IMR-90 (cell line): ENCODE measurements around the gene TRIP6. TPM values are rescaled to one million over a fixed set of nuclear protein-coding genes. Genes with fewer than 3 reads are reported as not detected.

ENCODE experiments used
- ATAC-seq: fragments of 200-7000 bp; cut with Tn5 transposase; 2 replicates; pipeline ENCODE4 v1.9.1; 2020; ENCODE audit warnings: low read depth, mild to moderate bottlenecking, moderate library complexity
- BruUV-seq: library from RNA; stranded (reverse); fragments of 400-500 nt; replicated peaks from 2 replicates; lab custom pipeline; 2021; lab: Mats Ljungman, UMichigan
- CTCF ChIA-PET: fragments of 300-600 bp; formaldehyde crosslinking; extraction: SDS; loops from one replicate; lab custom pipeline; 2021; ENCODE audit warnings: antibody characterized with exemption; lab: Yijun Ruan, JAX
- POLR2A ChIA-PET: fragments of 300-600 bp; sonication (Branson Sonifier 250); formaldehyde crosslinking; loops from one replicate; lab custom pipeline; 2022; ENCODE audit warnings: antibody characterized with exemption; ENCODE audit not compliant: unreplicated experiment; lab: Charles Lee
- DNase-seq: peaks from one replicate; pipeline ENCODE4 v3.0.0; 2013
- H2AFZ ChIP-seq: replicated peaks from 2 replicates; pipeline ENCODE3; 2013; ENCODE audit warnings: low read length, mild to moderate bottlenecking; ENCODE audit not compliant: poor library complexity
- H2AK5ac ChIP-seq: 2 replicates; pipeline ENCODE4 v1.6.1; 2013; ENCODE audit warnings: low read depth, low read length, inconsistent platforms
- H2AK9ac ChIP-seq: replicated peaks from 2 replicates; pipeline ENCODE3; 2013; ENCODE audit warnings: mild to moderate bottlenecking, low read depth, low read length, moderate library complexity; ENCODE audit not compliant: poor library complexity
- H2BK120ac ChIP-seq: 2 replicates; pipeline ENCODE4 v1.6.1; 2013; ENCODE audit warnings: low read depth, low read length, inconsistent platforms
- H2BK15ac ChIP-seq: 3 replicates; pipeline ENCODE4 v1.6.1; 2013; ENCODE audit warnings: low read depth, low read length, inconsistent platforms
- H2BK20ac ChIP-seq: 2 replicates; pipeline ENCODE4 v1.6.1; 2013; ENCODE audit warnings: low read depth, mild to moderate bottlenecking, inconsistent platforms, low read length, moderate library complexity
- H2BK5ac ChIP-seq: 2 replicates; pipeline ENCODE4 v1.6.1; 2013; ENCODE audit warnings: mild to moderate bottlenecking, low read depth, low read length, inconsistent platforms; ENCODE audit not compliant: poor library complexity, severe bottlenecking
- H3K14ac ChIP-seq: replicated peaks from 2 replicates; pipeline ENCODE4 v1.6.1; 2013; ENCODE audit warnings: low read depth, low read length, inconsistent platforms
- H3K18ac ChIP-seq: 2 replicates; pipeline ENCODE4 v1.6.1; 2013; ENCODE audit warnings: low read depth, low read length, control low read depth
- H3K23ac ChIP-seq: 2 replicates; pipeline ENCODE4 v1.6.1; 2013; ENCODE audit warnings: low read depth, low read length, inconsistent platforms
- H3K27ac ChIP-seq: 2 replicates; pipeline ENCODE4 v1.5.1; 2013; ENCODE audit warnings: mild to moderate bottlenecking, control low read depth, low read length; ENCODE audit not compliant: insufficient read depth
- H3K27me3 ChIP-seq: 2 replicates; pipeline ENCODE4 v1.6.1; 2013; ENCODE audit warnings: low read length; ENCODE audit not compliant: control insufficient read depth, insufficient read depth
- H3K36me3 ChIP-seq: 2 replicates; pipeline ENCODE4 v1.6.1; 2013; ENCODE audit warnings: low read length, mixed read lengths; ENCODE audit not compliant: control insufficient read depth, insufficient read depth
- H3K4ac ChIP-seq: 2 replicates; pipeline ENCODE4 v1.6.1; 2013; ENCODE audit warnings: low read depth, low read length, inconsistent platforms
- H3K4me1 ChIP-seq: 2 replicates; pipeline ENCODE4 v1.6.1; 2013; ENCODE audit warnings: low read length, mixed read lengths; ENCODE audit not compliant: control insufficient read depth, insufficient read depth
- H3K4me2 ChIP-seq: 2 replicates; pipeline ENCODE4 v1.6.1; 2013; ENCODE audit warnings: low read depth, mild to moderate bottlenecking, control low read depth, low read length, moderate library complexity
- H3K4me3 ChIP-seq: 2 replicates; pipeline ENCODE4 v1.5.1; 2013; ENCODE audit warnings: low read depth, mild to moderate bottlenecking, control low read depth, low read length, moderate library complexity; ENCODE audit not compliant: insufficient read depth
- H3K56ac ChIP-seq: 2 replicates; pipeline ENCODE4 v1.6.1; 2013; ENCODE audit warnings: low read length, inconsistent platforms; ENCODE audit not compliant: insufficient read depth; ENCODE audit errors: extremely low read depth
- H3K79me1 ChIP-seq, 2 experiments: 2 replicates each; pipeline ENCODE4 v1.6.1; 2013; ENCODE audit warnings: low read length in 2 of 2, inconsistent platforms in 1 of 2, low read depth in 1 of 2
- H3K9ac ChIP-seq: 2 replicates; pipeline ENCODE4 v1.6.1; 2013; ENCODE audit warnings: low read depth, low read length, control low read depth
- H3K9me1 ChIP-seq: 2 replicates; pipeline ENCODE4 v1.6.1; 2013; ENCODE audit warnings: low read length, inconsistent platforms; ENCODE audit not compliant: insufficient read depth
- H3K9me3 ChIP-seq: 2 replicates; pipeline ENCODE4 v1.6.1; 2013; ENCODE audit warnings: low read length; ENCODE audit not compliant: control insufficient read depth, insufficient read depth
- H4K20me1 ChIP-seq: 2 replicates; pipeline ENCODE4 v1.6.1; 2013; ENCODE audit warnings: low read length, inconsistent platforms; ENCODE audit not compliant: insufficient read depth
- H4K5ac ChIP-seq: 2 replicates; pipeline ENCODE4 v1.6.1; 2013; ENCODE audit warnings: mild to moderate bottlenecking, low read depth, low read length, control low read depth
- H4K8ac ChIP-seq, 2 experiments: 2 replicates each; pipeline ENCODE4 v1.6.1; 2013; ENCODE audit warnings: low read depth in 2 of 2, low read length in 2 of 2, control low read depth in 1 of 2, inconsistent platforms in 1 of 2
- H4K91ac ChIP-seq: 2 replicates; pipeline ENCODE4 v1.6.1; 2013; ENCODE audit warnings: low read depth, low read length, inconsistent platforms; ENCODE audit not compliant: insufficient read depth
- CHD1 ChIP-seq: IDR thresholded peaks from 2 replicates; pipeline ENCODE4 v1.6.1; 2012; ENCODE audit warnings: low read depth, low read length, improper control_type of control experiment
- MAFK ChIP-seq: IDR thresholded peaks from 2 replicates; pipeline ENCODE4 v1.6.1; 2012; ENCODE audit warnings: low read depth, low read length, improper control_type of control experiment
- POLR2A ChIP-seq: IDR thresholded peaks from 2 replicates; pipeline ENCODE4 v1.6.1; 2012; ENCODE audit warnings: mild to moderate bottlenecking, low read depth, low read length
- WGBS, 2 experiments: methylation state at CpG; one replicate each; pipeline versions ENCODE4 v1.1.5 to v1.1.7; 2013; ENCODE audit warnings: missing lambda C conversion rate in 2 of 2; ENCODE audit not compliant: insufficient read length in 1 of 2; ENCODE audit errors: extremely low coverage in 2 of 2; 5-methylcytosine and 5-hydroxymethylcytosine counted together
- dilution Hi-C: fragments of 300-500 bp; cut with HindIII; formaldehyde crosslinking; loops from one replicate; pipeline ENCODE4 v1.14.3; 2018; ENCODE audit warnings: low sequenced_read_pairs; ENCODE audit not compliant: unreplicated experiment
- in situ Hi-C: fragments of 300-500 bp; cut with MboI; formaldehyde crosslinking; loops from 3 replicates; pipeline ENCODE4 v1.14.3; 2019; ENCODE audit warnings: low sequenced_read_pairs, inconsistent platforms, mixed read lengths
- intact Hi-C: fragments of 100-400 bp; cut with micrococcal nuclease; formaldehyde crosslinking; loops from 2 replicates; pipeline ENCODE4 v1.10.0; 2022
- polyA plus RNA-seq, 3 experiments: library from polyadenylated mRNA; depleted of rRNA; stranded (reverse); fragments of >200 nt; gene quantifications; 2 replicates each; pipeline ENCODE4 v1.2.3, GENCODE V29; 2012; ENCODE audit warnings: low replicate concordance in 1 of 3
- total RNA-seq: library from RNA; depleted of rRNA; stranded (reverse); fragments of >200 nt; gene quantifications from 2 replicates; pipeline ENCODE4 v1.2.3, GENCODE V29; 2012
- TF ChIP-seq, protein P1 (sequence below): fragments of 150-350 bp; IDR thresholded peaks from 2 replicates; pipeline ENCODE4 v1.6.1; 2017; ENCODE audit warnings: mild to moderate bottlenecking, antibody characterized with exemption, low read length, low read depth

The TRIP6 gene
- total and polyA plus RNA-seq, 2 of the 4 experiments (the other 2 are of a cell fraction), result 36.4 to 72.3 TPM

DNA sequence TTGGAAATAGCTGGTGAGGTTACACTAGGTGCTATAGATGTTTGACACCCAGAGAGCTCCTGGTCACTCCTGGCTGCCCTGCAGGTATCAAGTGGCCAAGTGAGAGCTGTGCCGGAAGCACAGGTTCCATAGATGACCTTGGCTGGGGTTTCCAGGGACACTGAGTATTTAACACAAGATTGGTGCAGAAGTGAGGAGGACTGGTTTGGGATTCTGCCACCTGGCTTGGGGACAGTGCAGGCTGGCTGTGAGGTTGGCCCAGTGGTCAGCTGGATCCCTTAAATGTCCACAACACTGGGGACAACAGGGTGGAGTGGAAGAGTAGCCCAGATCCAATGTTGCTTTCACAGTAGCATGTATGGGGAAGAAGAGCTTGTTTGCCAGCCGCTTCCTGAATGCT lies 33.8 kb downstream of the TRIP6 start:
- in situ Hi-C loops, result no loop called here
- no peak overlapping the region for H4K5ac ChIP-seq
- ATAC-seq, result no peak
- no peak overlapping the region for H4K8ac ChIP-seq
- ChIA-PET CTCF (no interaction called here), POLR2A (no interaction called here)
- peaks cover 2% of the 10 kb centered on the region; the same call in 1 of the 2 replicates for H3K9me3 ChIP-seq
- no CpG with 5 or more reads among the region's 2 CpGs for WGBS, 2 experiments
- H4K91ac ChIP-seq, result no peak overlapping the region
- H4K20me1 ChIP-seq, result 0 out of 2 replicates have a peak, but pooled peaks cover 4% of the 10 kb centered on the region
- no peak overlapping the region for H3K9ac ChIP-seq
- no peak overlapping the region for H3K27ac ChIP-seq
- H3K23ac ChIP-seq, result no peak overlapping the region
- no peak overlapping the region for H2BK20ac ChIP-seq
- no peak overlapping the region for H3K4me2 ChIP-seq
- H2BK5ac ChIP-seq, result no peak overlapping the region
- dilution Hi-C loops, result no loop called here
- DNase-seq, result no peak
- peaks cover 35% of the 10 kb centered on the region for H3K27me3 ChIP-seq
- TF ChIP-seq CHD1 (no peak), MAFK (no peak), POLR2A (no peak)
- TF ChIP-seq, protein P1, sequence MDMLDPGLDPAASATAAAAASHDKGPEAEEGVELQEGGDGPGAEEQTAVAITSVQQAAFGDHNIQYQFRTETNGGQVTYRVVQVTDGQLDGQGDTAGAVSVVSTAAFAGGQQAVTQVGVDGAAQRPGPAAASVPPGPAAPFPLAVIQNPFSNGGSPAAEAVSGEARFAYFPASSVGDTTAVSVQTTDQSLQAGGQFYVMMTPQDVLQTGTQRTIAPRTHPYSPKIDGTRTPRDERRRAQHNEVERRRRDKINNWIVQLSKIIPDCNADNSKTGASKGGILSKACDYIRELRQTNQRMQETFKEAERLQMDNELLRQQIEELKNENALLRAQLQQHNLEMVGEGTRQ, result no peak
- BruUV-seq, result no TSS peak
- H3K4ac ChIP-seq, result no peak overlapping the region
- H2BK15ac ChIP-seq, result no peak overlapping the region
- H2AK9ac ChIP-seq, result no peak overlapping the region
- no peak overlapping the region for H3K14ac ChIP-seq
- H2AFZ ChIP-seq, result no peak overlapping the region
- no peak overlapping the region for H3K4me3 ChIP-seq
- intact Hi-C loops, result no loop called here
- H2BK120ac ChIP-seq, result no peak overlapping the region
- H3K18ac ChIP-seq, result no peak overlapping the region
- H3K9me1 ChIP-seq, result no peaks in the 10 kb centered on the region
- no peak overlapping the region for H3K56ac ChIP-seq
- H2AK5ac ChIP-seq, result no peak overlapping the region
- no peaks in the 10 kb centered on the region; the same call in 1 of the 2 replicates for H3K4me1 ChIP-seq
- H3K79me1 ChIP-seq, result no peaks in the 10 kb centered on the region
- no peaks in the 10 kb centered on the region for H3K36me3 ChIP-seq
